ENCODE measurements around the gene GABRR3. TPM values are rescaled to one million over a fixed set of nuclear protein-coding genes. Genes with fewer than 3 reads are reported as not detected.

The GABRR3 gene
- total RNA-seq, result not detected
- polyA plus RNA-seq, result not detected
- long read RNA-seq, donor 1, result 0 reads
- long read RNA-seq, donor 2, result 0 reads
- long read RNA-seq, donor 3, result 0 reads

- peaks cover 0 to 6% (median 0%) of the 10 kb centered on the region in 9 donors for H3K4me1 ChIP-seq
- intact Hi-C loops (cut with DNase I), result loop anchor here in 3 of 10 donors (5.0 to 10.0 kb wide), 3 partner anchors 297 to 540 kb away; no protein-coding TSS in a partner anchor
- no peak for TF ChIP-seq CTCF (IDR thresholded peaks at IDR 0.05)
- H3K36me3 ChIP-seq, result no peaks in the 10 kb centered on the region
- WGBS, 2 donors, result 77 to 87% methylated on average over 3 of the region's 3 CpGs
- H3K27ac ChIP-seq, result no peak within 1 kb of the TSS
- no peak within 1 kb of the TSS for H3K4me3 ChIP-seq
- ATAC-seq (no peak), DNase-seq (no peak)
- no peaks in the 10 kb centered on the region for H3K9me3 ChIP-seq
- H3K27me3 ChIP-seq, result peaks cover 0 to 33% (median 17%) of the 10 kb centered on the region in 7 donors
Measured at GRCh38 chr3:98035208-98035607, at the start of gene GABRR3. TSS of gene GABRR3 (minus strand) at chr3:98035315. CDS start at chr3:98034987, 328 bp downstream.

GRCh38 chr3:98073486-98073885 is 38.4 kb upstream of the GABRR3 start:
- Histone ChIP-seq H3K27ac (no peak overlapping the region), H3K9me3 (no peaks in the 10 kb centered on the region), H3K27me3 (peaks cover 0 to 5% (median 0%) of the 10 kb centered on the region in 7 donors), H3K4me3 (no peak overlapping the region), H3K4me1 (no peaks in the 10 kb centered on the region), H3K36me3 (no peaks in the 10 kb centered on the region)
- intact Hi-C loops (cut with DNase I), result no loop called here
- no peak for TF ChIP-seq CTCF (IDR thresholded peaks at IDR 0.05)
- ATAC-seq, result no peak
- DNase-seq, result no peak
- 29 to 36% methylated on average over 1 of the region's 1 CpG for WGBS, 2 donors

- H3K27ac ChIP-seq, result no peak overlapping the region
- WGBS, 2 donors, result 17 to 23% methylated on average over 2 of the region's 2 CpGs
- no peaks in the 10 kb centered on the region for H3K36me3 ChIP-seq
- no peaks in the 10 kb centered on the region for H3K9me3 ChIP-seq
- peaks cover 0 to 5% (median 0%) of the 10 kb centered on the region in 7 donors for H3K27me3 ChIP-seq
- intact Hi-C loops (cut with DNase I), result no loop called here
- no peak for TF ChIP-seq CTCF (IDR thresholded peaks at IDR 0.05)
- ATAC-seq (no peak), DNase-seq (no peak)
- no peak overlapping the region for H3K4me3 ChIP-seq
- no peaks in the 10 kb centered on the region for H3K4me1 ChIP-seq
Measured at GRCh38 chr3:98070840-98071239, 35.7 kb upstream of the GABRR3 start.

- WGBS, 2 donors, result 27 to 51% methylated on average over 2 of the region's 2 CpGs
- intact Hi-C loops (cut with DNase I), result no loop called here
- H3K4me1 ChIP-seq, result no peaks in the 10 kb centered on the region
- peaks cover 0 to 7% (median 0%) of the 10 kb centered on the region in 7 donors for H3K27me3 ChIP-seq
- no peak for TF ChIP-seq CTCF (IDR thresholded peaks at IDR 0.05)
- DNase-seq (no peak), ATAC-seq (no peak)
- no peaks in the 10 kb centered on the region for H3K36me3 ChIP-seq
- no peaks in the 10 kb centered on the region for H3K9me3 ChIP-seq
- H3K4me3 ChIP-seq, result no peak overlapping the region
- H3K27ac ChIP-seq, result no peak overlapping the region
Measured at GRCh38 chr3:98068824-98069223, 33.7 kb upstream of the GABRR3 start.
